Neural cell (in vitro differentiated cells): Measurements from ENCODE around the gene ANKMY1. TPM values are rescaled to one million over a fixed set of nuclear protein-coding genes. Genes with fewer than 3 reads are reported as not detected.

Source experiments
- H2AFZ ChIP-seq: fragments of 200-600, 300-800 bp; sonication (generic), shearing (Covaris generic); 2 replicates; pipeline ENCODE4 v1.6.0; 2014; ENCODE audit warnings: low read depth, mild to moderate bottlenecking, antibody characterized with exemption, low read length, moderate library complexity
- H3F3A ChIP-seq: fragments of 200-600 bp; shearing (Covaris generic); 2 replicates; pipeline ENCODE4 v1.6.1; 2016; ENCODE audit warnings: mild to moderate bottlenecking, moderate library complexity, mixed read lengths, antibody characterized with exemption, low read length; ENCODE audit not compliant: insufficient read depth, poor library complexity, severe bottlenecking
- H3K27ac ChIP-seq: fragments of 200-600, 300-800 bp; sonication (generic), shearing (Covaris generic); 2 replicates; pipeline ENCODE4 v1.5.1; 2014; ENCODE audit warnings: mild to moderate bottlenecking, low read length, moderate library complexity
- H3K27me3 ChIP-seq: fragments of 300-800, 200-600 bp; sonication (generic), shearing (Covaris generic); 2 replicates; pipeline ENCODE4 v1.6.0; 2014; ENCODE audit warnings: mild to moderate bottlenecking, low read depth, low read length, moderate library complexity; ENCODE audit not compliant: insufficient read depth
- H3K36me3 ChIP-seq: fragments of 300-800, 200-600 bp; sonication (generic), shearing (Covaris generic); 2 replicates; pipeline ENCODE4 v1.5.1; 2014; ENCODE audit warnings: mild to moderate bottlenecking, antibody characterized with exemption, low read length, moderate library complexity; ENCODE audit not compliant: insufficient read depth
- H3K4me2 ChIP-seq: fragments of 300-800, 200-600 bp; sonication (generic), shearing (Covaris generic); 2 replicates; pipeline ENCODE4 v1.6.0; 2014; ENCODE audit warnings: mild to moderate bottlenecking, low read length
- H3K4me3 ChIP-seq: fragments of 300-800, 200-600 bp; sonication (generic), shearing (Covaris generic); 2 replicates; pipeline ENCODE4 v1.5.1; 2014; ENCODE audit warnings: mild to moderate bottlenecking, low read length, moderate library complexity
- H3K79me2 ChIP-seq: fragments of 200-600 bp; shearing (Covaris generic); replicated peaks from 2 replicates; pipeline ENCODE4 v1.6.0; 2014; ENCODE audit warnings: mild to moderate bottlenecking, low read length, moderate library complexity; ENCODE audit not compliant: insufficient read depth
- H3K9ac ChIP-seq: fragments of 300-800, 200-600 bp; sonication (generic), shearing (Covaris generic); 2 replicates; pipeline ENCODE4 v1.6.1; 2016; ENCODE audit warnings: mild to moderate bottlenecking, low read length, mixed read lengths
- H3K9me2 ChIP-seq: fragments of 200-600 bp; shearing (Covaris generic); 2 replicates; pipeline ENCODE4 v1.6.1; 2016; ENCODE audit warnings: mild to moderate bottlenecking, low read length, mixed read lengths; ENCODE audit not compliant: insufficient read depth
- H3K9me3 ChIP-seq: fragments of 200-600, 300-800 bp; sonication (generic), shearing (Covaris generic); 2 replicates; pipeline ENCODE4 v1.6.1; 2016; ENCODE audit warnings: mild to moderate bottlenecking, mixed run types, low read length, moderate library complexity, mixed read lengths
- H4K20me1 ChIP-seq: fragments of 200-600 bp; shearing (Covaris generic); 2 replicates; pipeline ENCODE4 v1.6.1; 2016; ENCODE audit warnings: mild to moderate bottlenecking, mixed run types; ENCODE audit not compliant: insufficient read depth
- EP300 ChIP-seq: fragments of 450-650 bp; conservative IDR thresholded peaks from 2 replicates; pipeline ENCODE4 v1.6.1; 2014; ENCODE audit warnings: antibody characterized with exemption, mild to moderate bottlenecking, moderate library complexity; ENCODE audit not compliant: poor library complexity, severe bottlenecking
- EZH2 ChIP-seq: fragments of 200-600, 300-800 bp; shearing (Covaris generic), sonication (generic); IDR thresholded peaks from 2 replicates; pipeline ENCODE4 v1.6.1; 2014; ENCODE audit warnings: antibody characterized with exemption, low read length, borderline replicate concordance, mild to moderate bottlenecking; ENCODE audit not compliant: insufficient read depth, poor library complexity, severe bottlenecking
- MXI1 ChIP-seq: fragments of 450-650 bp; conservative IDR thresholded peaks from 2 replicates; pipeline ENCODE4 v1.6.1; 2014; ENCODE audit warnings: antibody characterized with exemption, mild to moderate bottlenecking; ENCODE audit not compliant: poor library complexity, severe bottlenecking
- POLR2AphosphoS5 ChIP-seq: IDR thresholded peaks from 2 replicates; pipeline ENCODE4 v1.6.1; 2012
- RAD21 ChIP-seq: fragments of 450-650 bp; conservative IDR thresholded peaks from 2 replicates; pipeline ENCODE4 v1.6.1; 2014; ENCODE audit warnings: antibody characterized with exemption, mild to moderate bottlenecking, moderate library complexity
- SMC3 ChIP-seq: fragments of 450-650 bp; conservative IDR thresholded peaks from 2 replicates; pipeline ENCODE4 v1.6.1; 2014; ENCODE audit warnings: antibody characterized with exemption, mild to moderate bottlenecking, moderate library complexity; ENCODE audit not compliant: poor library complexity
- TAF1 ChIP-seq: IDR thresholded peaks from 2 replicates; pipeline ENCODE4 v1.6.1; 2012; ENCODE audit warnings: low read depth
- polyA plus RNA-seq: library from polyadenylated mRNA; depleted of rRNA; stranded (reverse); fragments of >200 nt; gene quantifications from 2 replicates; pipeline ENCODE4 v1.2.3, GENCODE V29; 2014
- TF ChIP-seq, protein P1 (sequence below): fragments of 450-650 bp; IDR thresholded peaks from 2 replicates; pipeline ENCODE4 v1.5.1; 2014; ENCODE audit warnings: antibody characterized with exemption, mild to moderate bottlenecking, moderate library complexity; ENCODE audit not compliant: poor library complexity, severe bottlenecking
- TF ChIP-seq, protein P2 (sequence below): IDR thresholded peaks from 2 replicates; pipeline ENCODE4 v1.6.1; 2012; ENCODE audit warnings: borderline replicate concordance

ANKMY1 gene
- polyA plus RNA-seq, 1 donor from 2014 or later = 6.6 TPM

DNA sequence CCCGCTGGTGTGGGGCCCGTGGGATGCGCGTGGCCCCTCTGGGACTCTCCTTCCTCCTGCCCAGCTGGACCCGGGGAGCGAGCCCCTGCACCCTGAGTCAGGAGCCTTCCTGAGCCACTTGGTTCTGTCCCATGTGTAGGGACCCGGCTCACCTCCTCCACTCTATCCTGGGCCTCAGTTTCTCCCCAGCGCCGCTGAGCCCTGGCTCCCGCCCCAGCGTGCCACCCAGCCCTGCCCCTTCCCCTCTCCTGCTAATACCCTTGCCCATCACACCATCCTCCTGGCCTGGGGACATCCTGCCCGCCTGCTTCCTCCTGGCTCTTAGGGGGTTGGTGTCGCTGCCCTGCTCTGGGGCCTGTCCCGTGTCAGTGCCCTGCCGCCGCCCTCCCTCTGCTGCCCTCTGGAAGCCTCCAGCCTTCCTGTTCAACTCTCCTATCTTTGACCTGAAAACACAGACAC is 97.5 kb downstream of the ANKMY1 start:
- H3F3A ChIP-seq = no peaks in the 10 kb centered on the region
- no peak overlapping the region for H3K4me2 ChIP-seq
- no peaks in the 10 kb centered on the region for H3K27me3 ChIP-seq
- TF ChIP-seq POLR2AphosphoS5 = no peak
- TF ChIP-seq MXI1 = no peak
- TF ChIP-seq RAD21 = no peak
- TF ChIP-seq EP300 = no peak
- TF ChIP-seq TAF1 = no peak
- TF ChIP-seq, protein P1, sequence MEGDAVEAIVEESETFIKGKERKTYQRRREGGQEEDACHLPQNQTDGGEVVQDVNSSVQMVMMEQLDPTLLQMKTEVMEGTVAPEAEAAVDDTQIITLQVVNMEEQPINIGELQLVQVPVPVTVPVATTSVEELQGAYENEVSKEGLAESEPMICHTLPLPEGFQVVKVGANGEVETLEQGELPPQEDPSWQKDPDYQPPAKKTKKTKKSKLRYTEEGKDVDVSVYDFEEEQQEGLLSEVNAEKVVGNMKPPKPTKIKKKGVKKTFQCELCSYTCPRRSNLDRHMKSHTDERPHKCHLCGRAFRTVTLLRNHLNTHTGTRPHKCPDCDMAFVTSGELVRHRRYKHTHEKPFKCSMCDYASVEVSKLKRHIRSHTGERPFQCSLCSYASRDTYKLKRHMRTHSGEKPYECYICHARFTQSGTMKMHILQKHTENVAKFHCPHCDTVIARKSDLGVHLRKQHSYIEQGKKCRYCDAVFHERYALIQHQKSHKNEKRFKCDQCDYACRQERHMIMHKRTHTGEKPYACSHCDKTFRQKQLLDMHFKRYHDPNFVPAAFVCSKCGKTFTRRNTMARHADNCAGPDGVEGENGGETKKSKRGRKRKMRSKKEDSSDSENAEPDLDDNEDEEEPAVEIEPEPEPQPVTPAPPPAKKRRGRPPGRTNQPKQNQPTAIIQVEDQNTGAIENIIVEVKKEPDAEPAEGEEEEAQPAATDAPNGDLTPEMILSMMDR = no peak
- TF ChIP-seq, protein P2, sequence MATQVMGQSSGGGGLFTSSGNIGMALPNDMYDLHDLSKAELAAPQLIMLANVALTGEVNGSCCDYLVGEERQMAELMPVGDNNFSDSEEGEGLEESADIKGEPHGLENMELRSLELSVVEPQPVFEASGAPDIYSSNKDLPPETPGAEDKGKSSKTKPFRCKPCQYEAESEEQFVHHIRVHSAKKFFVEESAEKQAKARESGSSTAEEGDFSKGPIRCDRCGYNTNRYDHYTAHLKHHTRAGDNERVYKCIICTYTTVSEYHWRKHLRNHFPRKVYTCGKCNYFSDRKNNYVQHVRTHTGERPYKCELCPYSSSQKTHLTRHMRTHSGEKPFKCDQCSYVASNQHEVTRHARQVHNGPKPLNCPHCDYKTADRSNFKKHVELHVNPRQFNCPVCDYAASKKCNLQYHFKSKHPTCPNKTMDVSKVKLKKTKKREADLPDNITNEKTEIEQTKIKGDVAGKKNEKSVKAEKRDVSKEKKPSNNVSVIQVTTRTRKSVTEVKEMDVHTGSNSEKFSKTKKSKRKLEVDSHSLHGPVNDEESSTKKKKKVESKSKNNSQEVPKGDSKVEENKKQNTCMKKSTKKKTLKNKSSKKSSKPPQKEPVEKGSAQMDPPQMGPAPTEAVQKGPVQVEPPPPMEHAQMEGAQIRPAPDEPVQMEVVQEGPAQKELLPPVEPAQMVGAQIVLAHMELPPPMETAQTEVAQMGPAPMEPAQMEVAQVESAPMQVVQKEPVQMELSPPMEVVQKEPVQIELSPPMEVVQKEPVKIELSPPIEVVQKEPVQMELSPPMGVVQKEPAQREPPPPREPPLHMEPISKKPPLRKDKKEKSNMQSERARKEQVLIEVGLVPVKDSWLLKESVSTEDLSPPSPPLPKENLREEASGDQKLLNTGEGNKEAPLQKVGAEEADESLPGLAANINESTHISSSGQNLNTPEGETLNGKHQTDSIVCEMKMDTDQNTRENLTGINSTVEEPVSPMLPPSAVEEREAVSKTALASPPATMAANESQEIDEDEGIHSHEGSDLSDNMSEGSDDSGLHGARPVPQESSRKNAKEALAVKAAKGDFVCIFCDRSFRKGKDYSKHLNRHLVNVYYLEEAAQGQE = no peak
- no peak for TF ChIP-seq SMC3
- no peak for TF ChIP-seq EZH2
- no peak overlapping the region for H3K27ac ChIP-seq
- peaks cover 17% of the 10 kb centered on the region for H3K79me2 ChIP-seq
- no peak overlapping the region for H2AFZ ChIP-seq
- no peaks in the 10 kb centered on the region for H3K9me3 ChIP-seq
- peaks cover 8% of the 10 kb centered on the region for H3K36me3 ChIP-seq
- no peaks in the 10 kb centered on the region for H3K9me2 ChIP-seq
- no peaks in the 10 kb centered on the region for H4K20me1 ChIP-seq
- H3K9ac ChIP-seq = no peak overlapping the region
- no peak overlapping the region for H3K4me3 ChIP-seq

DNA sequence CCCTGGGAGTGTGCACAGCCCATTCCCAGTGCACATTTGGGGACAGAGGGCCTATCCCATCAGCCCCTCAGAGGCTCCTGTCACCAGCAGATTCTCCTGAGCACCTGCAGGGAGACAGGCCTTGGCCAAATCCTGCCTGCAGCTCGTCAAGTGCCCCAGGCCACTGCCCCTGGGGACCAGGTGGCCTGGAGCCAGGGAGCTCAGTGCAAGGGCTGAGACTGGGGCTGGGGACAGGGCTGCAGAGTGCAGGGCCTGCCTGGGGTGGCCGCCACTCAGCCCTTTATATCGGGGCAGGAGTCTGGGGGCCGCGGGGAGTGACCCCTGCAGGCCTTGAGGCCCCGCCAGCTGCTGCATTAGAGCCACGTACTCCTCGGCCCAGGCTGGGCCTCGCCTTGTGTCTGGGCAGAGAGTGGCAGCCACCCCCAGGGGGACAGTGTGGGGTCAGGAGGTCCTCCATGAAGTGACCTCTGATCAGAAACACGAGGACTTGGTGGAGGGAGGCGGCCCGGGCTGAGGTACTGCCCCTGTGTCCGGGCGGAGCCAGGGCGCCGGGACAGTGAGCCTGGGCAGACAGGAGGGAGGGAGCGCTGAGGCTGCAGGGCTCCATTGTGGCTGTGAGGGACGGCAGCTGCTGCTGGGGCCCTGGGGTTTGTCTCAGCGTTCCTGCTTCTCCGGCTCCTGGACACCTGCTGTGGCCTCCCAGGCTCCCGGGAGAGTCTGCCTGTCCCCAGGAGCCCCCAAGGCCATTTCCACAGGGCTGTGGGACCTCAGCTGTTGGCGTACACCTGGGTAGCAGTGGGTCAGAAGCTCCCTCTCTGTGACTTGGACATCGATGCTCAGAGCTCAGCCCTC is 98.2 kb downstream of the ANKMY1 start:
- no peaks in the 10 kb centered on the region for H3K9me3 ChIP-seq
- peaks cover 8% of the 10 kb centered on the region for H3K36me3 ChIP-seq
- no peak overlapping the region for H3K4me2 ChIP-seq
- no peak for TF ChIP-seq POLR2AphosphoS5
- TF ChIP-seq, protein P1 = no peak
- TF ChIP-seq TAF1 = no peak
- no peak for TF ChIP-seq RAD21
- no peak for TF ChIP-seq EZH2
- no peaks in the 10 kb centered on the region for H3F3A ChIP-seq
- H3K79me2 ChIP-seq = peaks cover 23% of the 10 kb centered on the region
- H3K4me3 ChIP-seq = no peak overlapping the region
- H3K27me3 ChIP-seq = no peaks in the 10 kb centered on the region
- no peaks in the 10 kb centered on the region for H4K20me1 ChIP-seq
- H3K9me2 ChIP-seq = no peaks in the 10 kb centered on the region
- H2AFZ ChIP-seq = no peak overlapping the region
- H3K9ac ChIP-seq = no peak overlapping the region
- H3K27ac ChIP-seq = no peak overlapping the region
